Left lobe of liver (tissue), 2 donors: ENCODE measurements around the gene KIF18B. TPM values are rescaled to one million over a fixed set of nuclear protein-coding genes. Genes with fewer than 3 reads are reported as not detected.

Source experiments
- ATAC-seq: fragments of 200-7000 bp; cut with Tn5 transposase; one replicate; pipeline ENCODE4 v1.9.1; 2020; ENCODE audit warnings: mild to moderate bottlenecking, moderate library complexity
- DNase-seq: peaks from one replicate; pipeline ENCODE4 v3.0.0-alpha.2; 2020; ENCODE audit warnings: low spot score
- total RNA-seq: library from RNA; stranded (reverse); gene quantifications from one replicate; pipeline ENCODE4 v1.2.1, GENCODE V29; 2021
- donor health status: DM: no; HTN: no; CAD: no; lungs with moderate emphysema.
- donor health status: DM: no; HTN: yes; CAD: no.

The KIF18B gene
- total RNA-seq, 1 donor from 2014 or later = 0.25 TPM

DNA sequence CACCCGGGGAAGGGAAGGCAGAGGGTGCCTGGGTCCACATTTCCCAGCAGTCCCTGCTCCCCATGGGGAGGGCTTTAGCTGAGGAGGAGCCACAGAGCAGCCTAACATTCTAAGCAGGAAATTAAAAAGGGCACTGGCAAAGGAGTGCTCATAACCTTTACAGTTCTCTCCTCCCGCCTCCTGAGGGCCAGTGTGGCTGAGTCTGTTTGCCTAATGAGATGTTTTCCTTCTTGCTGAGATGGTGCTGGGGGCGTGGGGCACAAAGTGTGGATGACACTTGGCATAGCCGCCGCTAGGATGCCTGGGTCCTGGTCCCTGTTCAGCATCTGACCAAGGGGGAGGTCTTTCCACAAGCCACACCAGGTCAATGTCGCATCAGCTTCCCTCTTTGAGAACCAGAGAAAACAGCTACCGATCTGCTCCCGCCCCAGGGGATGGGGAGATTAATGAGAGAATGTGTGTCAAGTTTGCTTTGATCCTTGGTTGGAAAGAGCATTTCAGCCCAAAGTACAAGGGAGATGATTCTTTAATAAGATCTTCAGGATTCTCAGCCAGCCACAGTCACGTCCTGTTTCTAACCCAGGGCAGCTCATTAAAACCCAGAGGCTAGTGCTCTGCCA is 5.8 kb downstream of the KIF18B start:
- DNase-seq (no peak), ATAC-seq (no peak)

DNA sequence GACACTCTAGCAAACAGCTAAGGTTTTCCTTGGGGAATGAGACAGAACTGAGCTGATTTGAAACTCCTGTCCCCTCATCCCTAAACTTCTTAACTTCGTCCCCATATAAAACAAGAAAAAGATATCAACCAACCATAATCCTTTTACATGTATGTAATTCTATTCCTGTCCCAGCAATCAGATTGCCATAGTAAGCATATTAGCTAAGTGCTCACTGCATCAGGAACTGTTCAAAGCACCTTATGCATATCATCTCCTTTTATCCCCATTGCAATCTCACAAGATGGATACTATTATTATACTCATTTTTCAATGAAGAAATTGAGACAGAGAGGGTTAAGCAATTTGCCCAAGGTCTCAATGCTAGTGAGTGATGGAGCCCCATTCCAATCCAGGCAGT is 6.8 kb downstream of the KIF18B start:
- no peak for DNase-seq
- no peak for ATAC-seq

DNA sequence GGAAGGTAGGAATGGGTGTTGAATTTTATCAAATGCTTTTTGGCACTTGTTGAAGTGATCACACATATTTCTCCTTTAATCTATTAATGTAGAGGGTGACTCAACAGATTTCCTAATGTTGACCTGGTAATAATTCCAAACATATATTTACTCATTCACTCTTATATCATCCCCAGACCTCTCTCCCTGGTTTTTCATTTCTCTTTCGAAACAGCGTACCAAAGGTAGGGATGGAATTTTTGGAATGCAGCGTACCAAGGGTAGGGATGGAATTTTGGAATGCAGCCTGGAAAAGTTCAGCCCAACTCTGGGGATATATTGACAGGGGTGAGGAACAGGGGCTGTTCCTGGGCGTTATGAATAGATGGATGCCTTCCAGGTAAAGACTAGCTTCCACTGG is 7.3 kb downstream of the KIF18B start:
- ATAC-seq = peak; percentile 19
- DNase-seq = no peak

DNA sequence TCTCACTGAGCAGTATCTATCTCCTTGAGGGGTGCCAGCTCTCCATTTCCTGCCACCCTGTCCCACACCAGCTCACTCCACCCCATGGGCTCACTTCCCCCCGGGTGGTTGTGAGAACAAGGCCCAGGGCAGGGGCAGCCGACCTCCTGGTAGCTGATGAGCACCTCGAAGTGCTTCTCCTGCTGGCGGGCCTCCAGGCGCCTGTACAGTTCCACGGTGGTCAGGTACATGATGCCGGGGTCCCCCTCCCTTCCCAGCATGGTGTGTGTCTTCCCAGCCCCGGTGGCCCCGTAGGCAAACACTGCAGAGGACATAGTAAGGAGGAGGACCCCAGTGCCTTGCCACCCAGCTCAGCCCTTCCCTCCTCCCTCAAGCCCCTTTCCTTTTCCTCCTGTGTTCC is 12.5 kb downstream of the KIF18B start:
- DNase-seq = no peak
- ATAC-seq = no peak

DNA sequence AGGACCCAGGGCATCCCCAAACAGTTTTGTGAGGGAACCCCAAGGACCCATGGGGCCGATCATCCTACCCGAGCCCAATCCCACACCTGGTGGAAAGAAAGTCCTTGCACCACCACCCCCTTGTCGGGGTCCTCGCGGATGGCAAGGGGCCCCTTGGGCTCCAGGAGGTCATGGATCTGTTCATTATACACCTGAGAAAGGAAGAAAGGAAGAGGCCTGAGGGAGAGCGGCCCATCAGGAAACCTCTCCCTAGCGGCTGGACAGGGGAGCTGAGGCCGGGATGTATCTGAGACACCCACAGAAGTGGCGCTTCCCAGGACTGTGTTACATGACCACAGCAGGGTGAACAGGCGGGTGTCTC is 12.8 kb downstream of the KIF18B start:
- DNase-seq (no peak), ATAC-seq (no peak)

DNA sequence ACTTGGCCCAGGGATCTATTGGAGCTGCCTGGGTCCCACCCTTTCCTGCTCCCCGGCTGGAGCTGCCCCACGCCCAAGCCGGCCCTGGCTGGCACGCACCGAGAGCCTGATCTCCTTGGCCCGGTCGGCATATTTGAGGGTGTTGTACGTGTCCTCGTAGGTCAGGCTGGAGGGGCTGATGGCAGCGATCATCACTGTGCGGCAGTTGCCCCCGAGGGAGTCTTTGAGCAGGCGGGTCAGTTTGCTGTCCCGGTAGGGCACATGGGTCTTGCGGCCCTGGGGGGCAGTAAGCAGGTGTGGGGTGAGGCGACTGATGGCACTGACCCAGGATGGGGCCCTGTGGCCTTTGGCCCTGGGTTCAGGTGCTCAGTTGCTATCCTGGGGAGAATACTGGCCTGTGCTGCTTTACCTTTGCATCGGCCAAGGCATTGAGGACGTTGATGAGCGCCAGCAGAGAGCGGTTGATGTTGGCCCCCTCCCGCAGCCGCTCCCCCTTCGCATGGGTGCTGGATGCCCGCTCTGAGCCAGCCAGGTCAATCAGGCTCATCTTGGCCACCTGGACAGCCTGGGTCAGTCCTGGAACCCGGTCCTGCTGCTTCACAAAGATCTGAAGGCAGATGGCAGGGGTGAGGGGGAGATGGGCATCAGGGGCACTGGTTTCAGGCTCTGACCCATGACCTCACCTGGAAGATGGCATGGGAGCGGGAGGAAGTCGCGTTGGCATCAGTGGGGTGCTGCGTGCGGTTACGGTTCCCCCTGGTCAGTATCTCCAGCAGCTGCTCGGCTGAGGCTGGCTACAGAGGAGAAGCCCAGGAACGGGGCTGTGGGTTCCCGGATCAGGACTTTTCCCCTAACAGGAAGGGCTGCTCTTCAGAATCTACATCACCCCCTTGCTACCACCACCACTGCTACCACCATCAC is 13.5 kb downstream of the KIF18B start:
- ATAC-seq (no peak), DNase-seq (no peak)

DNA sequence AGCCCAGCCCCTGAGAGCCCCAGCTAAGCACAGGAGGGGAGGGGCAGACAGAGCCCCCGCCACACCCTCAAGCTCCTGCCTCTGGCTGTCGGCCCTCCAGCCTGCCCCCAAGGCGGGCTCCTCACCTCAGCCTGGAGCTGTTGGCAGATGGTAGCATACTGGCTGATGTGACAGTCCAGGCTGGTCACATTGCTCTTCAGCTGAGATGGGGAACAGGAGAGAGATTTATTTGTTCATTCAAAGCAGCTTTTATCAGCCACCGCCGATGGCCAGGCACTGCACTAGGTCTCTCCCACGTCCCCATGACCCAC is 14.8 kb downstream of the KIF18B start:
- DNase-seq (no peak), ATAC-seq (no peak)

DNA sequence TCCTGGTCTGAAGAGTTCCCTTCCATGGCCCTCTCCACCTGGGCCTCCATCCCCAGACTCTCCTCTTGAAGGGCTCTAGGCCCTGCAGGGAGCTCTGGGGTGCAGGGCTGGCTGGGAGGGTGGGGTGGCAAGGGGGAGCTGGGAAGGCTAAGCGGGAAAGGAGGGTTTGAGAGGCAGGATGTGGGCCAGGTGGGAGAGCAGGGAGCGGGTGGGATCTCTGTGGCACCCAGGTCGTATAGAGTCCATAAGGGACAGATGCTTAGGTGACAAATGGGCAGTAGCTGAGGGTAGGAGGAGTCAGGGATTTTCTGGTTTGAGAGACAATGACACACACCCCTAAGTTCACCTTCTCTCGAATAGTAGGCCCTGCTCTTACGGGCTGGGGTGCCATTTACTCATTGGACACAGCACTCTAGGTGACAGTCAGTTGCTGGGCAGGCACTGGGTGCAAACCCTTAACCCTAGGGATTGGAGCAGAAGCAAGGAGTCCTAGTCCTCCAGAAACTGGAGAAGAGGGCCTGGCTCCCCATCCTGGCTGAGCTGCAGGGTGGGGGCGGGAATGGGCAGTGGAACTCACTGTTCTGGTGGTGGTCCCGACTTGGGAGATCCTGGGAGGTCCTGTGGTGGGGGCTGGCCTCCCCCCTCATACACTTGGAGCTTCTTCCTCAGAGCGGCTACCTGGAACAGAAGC is 15.3 kb downstream of the KIF18B start:
- no peak for DNase-seq
- ATAC-seq = no peak

DNA sequence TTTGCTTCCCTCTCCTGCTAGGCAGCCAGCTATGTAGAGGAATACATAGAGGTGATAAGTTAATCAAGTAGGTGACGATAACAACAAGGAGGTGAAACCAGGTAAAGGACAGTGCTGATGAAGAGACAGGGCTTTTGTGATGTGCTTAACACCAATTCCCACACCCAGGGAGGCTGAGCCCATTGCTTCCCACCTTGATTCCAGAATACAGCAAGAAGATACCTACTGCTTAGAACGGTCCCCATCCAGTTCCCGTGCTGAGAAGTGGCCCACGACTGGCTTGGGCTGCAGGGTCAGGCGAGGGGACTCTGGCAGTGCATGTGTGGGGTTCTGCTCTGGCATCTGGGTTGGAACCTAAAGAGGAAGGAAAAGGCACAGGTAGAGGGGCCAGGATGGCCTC is 16.2 kb downstream of the KIF18B start:
- DNase-seq (no peak), ATAC-seq (no peak)

DNA sequence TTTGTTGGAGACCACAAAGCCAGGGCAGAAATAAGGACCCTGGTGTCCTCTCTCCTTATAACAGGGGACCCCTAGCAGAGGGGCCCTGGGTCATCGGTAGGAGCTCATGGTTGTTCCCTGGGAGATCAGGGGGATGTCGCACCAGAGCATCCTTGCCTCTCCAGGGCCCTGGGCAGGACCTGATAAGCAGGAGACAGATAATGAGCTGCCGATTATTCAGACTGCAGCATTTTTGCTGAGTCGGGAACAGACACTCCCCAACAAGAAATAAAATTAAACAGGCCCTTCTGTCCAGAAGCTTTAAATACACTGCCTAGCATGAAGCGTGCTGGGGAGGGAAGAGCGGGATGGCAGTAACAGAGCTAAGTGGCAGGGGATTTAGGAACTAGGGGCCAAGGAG is 16.9 kb downstream of the KIF18B start:
- ATAC-seq = no peak

DNA sequence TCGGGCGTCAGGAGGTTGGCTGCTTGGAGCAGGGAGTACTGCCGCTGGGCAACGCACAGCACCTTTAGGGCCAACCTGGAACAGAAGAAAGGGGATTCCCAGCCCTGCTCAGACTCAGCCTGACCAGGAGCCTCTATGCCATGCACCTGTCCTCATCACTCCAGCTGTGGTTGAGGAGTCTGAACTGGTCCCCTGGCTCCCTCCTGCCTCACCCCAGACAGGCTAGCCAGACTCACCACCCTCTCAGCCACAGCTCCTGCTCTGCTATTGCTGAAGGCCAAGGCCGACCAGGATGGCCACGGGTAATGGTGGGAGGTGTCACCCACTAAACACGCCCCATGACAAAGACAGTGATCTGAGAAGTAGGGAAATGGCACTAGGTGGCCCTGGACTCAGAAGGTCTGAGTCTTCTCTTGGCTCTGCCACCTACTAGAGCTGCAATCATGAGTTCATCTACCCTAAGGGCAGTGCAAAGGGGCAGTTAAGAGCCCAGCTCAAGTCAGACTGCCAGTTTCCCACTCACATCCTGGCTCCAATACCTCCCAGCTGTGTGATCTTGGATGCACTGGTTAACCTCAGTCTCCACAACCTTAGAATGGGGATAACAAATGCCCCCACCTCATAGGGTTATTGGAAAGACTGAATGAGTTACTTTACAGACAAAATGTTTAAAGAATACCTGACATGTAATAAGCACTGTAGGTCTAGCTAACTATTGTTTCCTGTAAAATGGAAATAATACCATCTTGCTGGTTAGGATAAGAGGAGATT is 18.4 kb downstream of the KIF18B start:
- DNase-seq (no peak), ATAC-seq (no peak)

More for the DNA sequence above, 16.9 kb downstream of the KIF18B start:
- DNase-seq = no peak

DNA sequence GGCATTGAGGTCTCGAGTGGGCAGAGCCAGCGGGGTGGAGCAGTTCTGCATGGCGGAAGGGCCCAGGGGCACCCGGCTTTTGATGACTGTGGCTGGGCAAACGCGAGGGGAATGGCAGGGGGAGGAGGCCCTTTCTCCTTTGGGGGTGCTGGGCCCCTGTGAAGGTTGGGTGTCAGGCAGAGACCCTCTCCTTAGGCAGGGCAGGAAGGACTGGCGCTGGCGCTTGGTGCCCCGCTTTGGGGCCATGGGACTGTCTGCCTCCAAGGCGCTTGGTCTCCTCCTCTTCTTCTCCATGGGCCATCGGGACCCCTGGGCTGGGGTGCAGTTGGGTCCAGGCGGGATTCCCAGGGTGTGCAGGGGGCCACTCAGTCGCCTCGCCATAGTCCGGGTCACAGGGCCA is 19.4 kb downstream of the KIF18B start:
- ATAC-seq = no peak
- DNase-seq = no peak

DNA sequence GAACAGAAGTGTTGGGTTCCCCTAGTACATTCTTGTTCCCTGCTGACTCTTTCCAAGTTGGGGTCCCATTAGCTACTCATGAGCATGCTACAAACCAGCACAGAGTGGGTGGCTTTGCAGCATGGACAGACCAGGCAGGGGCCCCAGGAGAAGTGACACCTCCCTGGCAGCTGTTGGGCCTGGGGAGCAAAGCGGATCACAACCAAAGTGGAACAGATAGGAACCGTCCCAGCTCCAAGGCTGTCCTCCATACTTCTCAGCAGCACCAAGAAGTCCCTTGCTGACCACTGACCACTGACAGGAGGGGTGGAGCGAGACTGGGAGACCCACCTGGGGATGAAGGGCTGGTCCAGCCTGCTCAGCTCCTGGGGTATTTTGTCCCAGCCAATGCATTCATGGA is 19.9 kb downstream of the KIF18B start:
- no peak for DNase-seq

DNA sequence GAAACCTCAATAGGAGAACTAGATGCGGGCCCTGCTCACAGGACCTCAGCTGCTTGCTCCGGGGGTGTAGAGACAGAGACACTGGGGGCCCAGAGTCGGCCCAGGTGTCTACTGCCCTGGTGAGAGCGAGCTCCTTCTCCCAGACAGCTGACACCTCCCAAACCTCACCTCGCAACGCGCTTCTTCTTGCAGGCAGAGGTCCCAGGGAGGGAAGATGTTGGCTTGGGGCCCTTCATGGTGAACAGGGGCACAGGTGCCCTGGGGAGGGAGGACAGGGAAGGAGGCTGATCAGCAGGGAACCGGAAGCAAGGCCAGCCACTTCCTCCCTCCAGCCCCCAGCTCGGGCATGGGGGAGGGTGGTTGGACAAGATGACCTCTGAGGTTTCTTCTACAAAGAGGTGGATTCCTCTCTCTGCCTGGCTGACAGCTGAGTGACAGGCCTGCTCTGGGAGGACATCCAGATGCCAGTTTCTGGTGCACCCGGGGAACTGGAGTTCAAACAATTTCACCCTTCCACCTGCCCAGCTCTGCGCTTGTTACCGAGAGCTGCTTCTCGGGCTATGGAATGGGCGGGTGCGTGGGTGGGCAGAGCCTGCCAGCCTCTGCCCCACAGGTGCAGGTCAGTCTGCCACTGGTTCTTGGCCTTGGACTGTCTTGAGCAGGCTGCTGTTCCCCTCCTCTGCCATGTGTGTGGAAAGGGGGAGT is 20.6 kb downstream of the KIF18B start:
- DNase-seq (no peak), ATAC-seq (no peak)

More for the DNA sequence above, 19.9 kb downstream of the KIF18B start:
- no peak for ATAC-seq

DNA sequence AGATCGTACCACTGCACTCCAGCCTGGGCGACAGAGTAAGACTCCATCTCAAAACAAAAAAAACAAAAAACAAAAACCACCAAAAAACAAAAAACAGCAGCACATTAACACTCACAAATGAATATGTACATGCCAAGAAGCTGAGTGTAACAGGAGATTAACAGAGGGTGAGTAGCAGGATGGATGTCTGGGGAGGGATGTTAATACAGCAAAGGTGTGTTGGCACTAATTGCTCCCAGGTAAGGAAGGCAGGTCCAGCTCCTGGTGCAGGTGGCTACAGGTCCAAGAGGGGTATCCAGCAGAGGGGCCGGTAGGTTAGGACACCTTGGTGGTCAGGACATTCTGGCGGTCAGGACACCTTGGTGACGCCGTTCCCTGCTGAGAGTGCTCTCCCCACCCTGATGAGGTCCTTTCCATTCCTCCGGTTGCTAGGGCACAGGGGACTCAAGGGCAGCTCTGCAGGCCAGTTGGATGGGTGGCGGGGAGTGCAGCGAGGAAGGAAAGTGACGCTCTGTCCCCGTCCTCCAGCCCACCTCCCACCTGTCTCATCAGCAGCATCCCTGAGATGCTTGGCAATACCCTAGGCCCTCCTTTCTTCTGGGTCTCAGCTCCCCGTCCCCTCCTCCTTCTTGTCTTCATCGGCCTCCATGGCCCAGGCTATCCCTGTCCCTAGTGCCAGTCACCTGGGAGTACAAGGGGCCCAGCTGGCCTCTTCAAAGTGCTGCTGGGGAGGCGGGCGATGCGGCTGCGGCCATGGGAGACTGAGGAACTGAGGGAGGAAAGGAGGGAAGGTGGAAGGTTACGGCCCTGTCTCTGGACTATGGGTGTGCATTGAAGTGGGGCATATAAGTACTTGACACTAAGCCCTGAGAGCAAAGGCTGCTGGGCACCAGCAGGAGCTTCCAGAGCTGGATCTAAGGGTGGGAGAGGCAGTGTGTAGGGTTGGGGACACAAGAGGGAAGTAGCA is 21.6 kb downstream of the KIF18B start:
- DNase-seq = no peak
- no peak for ATAC-seq

DNA sequence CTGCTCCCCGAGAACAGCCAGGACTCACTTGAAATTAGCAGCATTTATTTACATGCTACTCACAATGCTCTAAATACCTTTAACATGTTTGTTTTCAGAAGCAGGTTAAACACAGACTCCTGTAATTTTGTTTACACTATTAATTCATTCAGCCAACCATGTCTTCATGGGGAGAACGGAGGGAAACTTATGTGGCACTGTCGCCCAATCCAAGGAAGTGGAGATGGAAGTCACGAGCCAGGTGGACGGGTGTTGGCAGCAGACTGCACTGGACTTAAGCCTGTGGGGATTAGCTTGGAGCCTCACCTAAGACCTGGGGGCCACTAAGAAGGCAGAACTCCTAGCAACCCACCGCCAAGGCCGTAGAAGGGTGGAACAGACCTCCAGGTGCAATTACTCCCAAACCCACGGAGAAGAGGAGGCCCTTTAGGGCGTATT is 23.4 kb downstream of the KIF18B start:
- DNase-seq (no peak), ATAC-seq (no peak)

DNA sequence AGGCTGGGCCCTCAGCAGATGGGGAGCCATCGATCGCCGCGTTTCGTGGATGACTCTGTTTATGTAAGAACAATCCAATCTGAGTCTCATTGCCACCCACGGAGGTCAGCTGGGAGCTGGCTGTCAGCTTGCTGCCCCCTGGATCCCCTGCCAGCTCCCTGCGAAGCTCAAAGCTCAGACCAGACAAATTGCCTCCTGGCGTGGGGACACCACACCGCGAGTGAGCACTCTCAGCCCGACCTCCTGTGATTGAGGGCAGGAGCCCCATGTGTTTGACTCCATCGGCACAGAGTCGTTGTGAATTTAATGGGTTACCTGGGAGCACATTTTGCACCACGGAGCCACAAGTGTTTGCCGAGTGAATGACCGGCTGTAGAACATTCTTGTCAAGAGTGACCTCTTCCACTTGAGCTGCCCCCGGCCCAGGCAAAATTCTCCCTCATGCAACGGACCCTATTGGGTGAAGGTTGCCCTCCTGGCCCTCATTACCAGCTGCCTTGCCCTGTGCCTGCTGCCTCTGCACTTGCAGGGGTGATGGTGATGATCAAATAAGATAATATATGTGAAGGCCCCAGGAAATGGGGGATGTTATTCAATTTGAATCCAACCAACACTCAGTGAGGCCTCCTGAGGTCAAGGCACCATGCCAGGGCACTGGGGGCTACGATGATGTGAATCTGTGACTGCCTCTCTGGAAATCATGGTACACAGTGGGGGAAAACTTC is 24.7 kb downstream of the KIF18B start:
- ATAC-seq = no peak
- no peak for DNase-seq

DNA sequence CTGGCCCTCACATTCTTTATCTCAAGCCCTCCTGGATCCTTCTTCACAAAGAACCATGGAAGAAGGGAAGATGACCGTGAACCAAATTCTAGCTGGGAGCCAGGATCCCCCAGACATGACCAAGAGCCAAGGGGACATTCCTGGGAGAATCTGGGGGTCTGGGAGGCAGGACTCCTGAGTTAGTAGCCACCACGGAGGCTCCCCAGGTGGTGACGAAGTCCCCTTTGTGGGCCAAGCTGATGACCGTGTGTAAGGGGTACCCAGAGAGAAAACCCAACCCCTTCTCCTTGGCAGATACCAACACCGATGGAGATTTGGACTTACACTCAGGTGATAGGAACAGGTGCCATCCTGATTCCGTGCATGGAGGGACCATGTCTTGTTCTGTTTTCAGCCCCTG is 25.4 kb downstream of the KIF18B start:
- DNase-seq (no peak), ATAC-seq (no peak)
